ENCODE data around the gene ZNF618.

Gene ZNF618

GRCh38 chr9:114049441-114050225 is 173.5 kb downstream of the ZNF618 start:
- no peak for DNase-seq

DNA sequence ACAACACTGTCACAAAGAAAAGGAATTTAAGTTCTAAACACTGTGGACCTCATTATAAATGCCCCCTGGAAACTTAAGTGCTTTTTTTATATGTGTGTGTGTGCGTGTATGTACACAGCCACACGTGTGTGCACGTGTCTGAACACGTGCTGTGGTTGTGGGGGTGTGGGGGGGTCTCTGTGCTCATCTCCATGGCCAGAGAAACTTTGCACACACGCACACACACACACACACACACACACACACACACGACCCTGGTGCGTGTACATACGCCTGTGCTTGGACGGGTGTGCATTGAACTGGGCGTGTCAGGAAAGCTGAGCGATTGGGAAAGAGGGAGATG is 174.1 kb downstream of the ZNF618 start:
- DNase-seq, result no peak

- no peak for DNase-seq
Observed at GRCh38 chr9:114050646-114051045, 174.5 kb downstream of the ZNF618 start.

GRCh38 chr9:114051281-114051680 is 175.2 kb downstream of the ZNF618 start:
- no peak for DNase-seq

DNA sequence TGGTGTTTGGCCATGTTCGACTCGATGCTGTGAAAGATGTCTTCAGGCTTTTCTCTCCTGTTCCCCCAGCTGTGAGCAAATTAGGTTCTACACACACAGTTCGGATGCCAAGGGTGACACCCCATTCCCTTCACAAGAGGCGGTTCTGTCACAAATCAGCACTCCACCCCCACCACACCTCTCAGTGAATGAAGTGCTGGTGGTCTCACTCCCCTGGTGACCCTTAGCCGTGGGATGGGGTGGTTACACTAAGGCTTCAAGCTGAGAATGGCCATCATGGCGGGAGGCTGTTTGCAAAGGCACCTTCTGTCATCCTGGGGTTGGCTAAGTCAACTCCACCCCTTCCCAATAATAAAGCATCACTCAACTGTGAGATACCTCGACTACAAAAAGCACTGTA is 175.6 kb downstream of the ZNF618 start:
- no peak for DNase-seq

DNA sequence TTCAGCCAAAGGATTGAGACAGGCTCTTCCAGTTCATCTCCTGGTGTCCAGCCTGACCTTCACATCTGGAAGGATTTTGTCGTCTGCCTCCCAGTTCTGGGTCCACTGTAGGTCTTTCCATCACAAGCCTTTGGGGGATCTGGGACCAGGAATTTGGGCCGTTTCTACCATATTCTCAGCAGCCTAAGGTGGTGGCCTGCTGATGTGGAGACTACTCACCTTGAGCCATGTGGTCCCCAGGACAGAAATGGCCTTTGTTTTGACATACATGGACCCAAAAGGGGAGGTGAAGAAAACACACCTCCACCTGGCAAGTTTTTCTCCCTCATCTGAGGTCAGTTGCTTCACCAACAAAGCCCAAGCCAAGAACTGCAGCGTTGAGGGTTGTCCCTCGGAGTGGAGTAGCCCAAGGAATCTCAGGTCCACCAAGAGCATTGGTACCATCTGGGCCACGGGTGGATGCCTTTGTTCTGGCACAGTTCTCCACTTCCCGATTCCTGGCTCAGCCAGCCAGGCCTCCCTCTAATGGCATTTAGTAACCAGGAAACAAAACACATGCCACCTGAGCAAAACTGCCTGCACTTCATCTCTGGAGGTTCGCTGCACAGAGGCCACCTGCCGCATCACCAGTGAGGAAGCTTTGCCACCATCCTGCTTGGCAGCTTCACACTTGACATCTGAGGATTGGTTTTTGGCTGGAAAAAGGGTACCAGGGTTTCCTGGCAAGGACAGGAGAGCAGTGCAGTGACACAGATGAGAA is 177.3 kb downstream of the ZNF618 start:
- DNase-seq, result no peak

DNA sequence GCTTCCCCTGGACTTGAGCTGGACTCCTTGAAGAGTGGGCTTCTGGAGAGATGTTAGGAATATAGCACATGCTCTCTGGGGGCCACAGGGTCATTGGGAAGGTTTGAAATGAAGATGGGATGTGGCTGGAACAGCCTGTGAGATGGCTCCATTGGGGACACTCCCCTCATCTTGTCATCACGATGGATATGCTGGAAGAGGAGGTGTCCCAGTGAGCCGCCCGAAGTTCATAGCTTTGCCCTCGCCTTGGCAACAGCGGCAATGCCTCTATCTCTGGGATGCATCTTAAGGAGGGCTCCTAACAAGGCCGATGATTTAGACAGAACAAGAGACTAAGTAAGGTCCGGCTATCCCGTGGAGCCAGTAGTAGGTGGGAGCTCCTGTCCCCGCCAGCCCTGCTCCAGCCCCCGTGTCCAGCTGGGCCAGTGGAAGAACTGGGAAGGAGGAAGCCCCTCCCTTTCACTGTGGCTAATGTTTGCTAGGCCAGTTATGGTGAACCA is 178.1 kb downstream of the ZNF618 start:
- DNase-seq, result no peak

- no peak for DNase-seq
Observed at GRCh38 chr9:114055061-114055460, 179.0 kb downstream of the ZNF618 start.

- DNase-seq, result no peak
Observed at GRCh38 chr9:114055894-114056293, 179.8 kb downstream of the ZNF618 start.

GRCh38 chr9:114056527-114056926 is 180.4 kb downstream of the ZNF618 start:
- DNase-seq, result no peak

DNA sequence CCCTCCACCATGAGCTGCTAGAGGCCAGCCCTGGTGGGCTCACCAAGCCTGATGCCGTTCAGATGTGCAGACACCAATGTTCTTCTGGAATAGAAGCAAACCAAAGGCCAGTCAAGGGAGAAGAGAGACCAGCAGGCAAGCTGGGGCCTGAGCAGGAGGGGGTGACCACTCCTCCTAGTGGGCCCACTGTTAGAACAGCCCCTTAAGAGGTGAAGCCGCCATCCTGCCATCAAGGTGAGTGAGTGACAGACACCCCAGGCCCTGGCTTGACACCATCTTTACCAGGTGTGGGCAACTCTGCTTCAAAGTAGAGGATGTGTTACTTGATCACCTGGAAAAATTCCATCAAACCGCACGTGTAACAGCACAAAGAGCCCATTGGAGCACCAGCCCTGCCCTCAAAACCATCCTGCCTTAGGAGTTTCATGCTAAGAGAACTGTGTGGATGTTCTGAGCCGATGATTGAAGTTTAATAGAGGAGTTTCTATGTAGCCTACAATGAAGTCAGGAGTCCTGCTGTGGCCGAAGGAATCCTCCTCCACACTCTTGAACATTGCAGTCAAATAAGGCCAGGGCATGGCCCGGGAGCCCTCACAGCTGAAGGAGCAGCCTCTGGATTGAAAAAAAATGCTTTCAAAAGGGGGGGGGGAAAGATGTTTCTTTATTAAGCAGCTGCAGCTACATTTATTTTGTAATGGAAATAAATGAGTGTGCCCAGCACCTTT is 181.2 kb downstream of the ZNF618 start:
- no peak for DNase-seq

GRCh38 chr9:114058688-114059046 is 182.6 kb downstream of the ZNF618 start:
- no peak for DNase-seq

DNA sequence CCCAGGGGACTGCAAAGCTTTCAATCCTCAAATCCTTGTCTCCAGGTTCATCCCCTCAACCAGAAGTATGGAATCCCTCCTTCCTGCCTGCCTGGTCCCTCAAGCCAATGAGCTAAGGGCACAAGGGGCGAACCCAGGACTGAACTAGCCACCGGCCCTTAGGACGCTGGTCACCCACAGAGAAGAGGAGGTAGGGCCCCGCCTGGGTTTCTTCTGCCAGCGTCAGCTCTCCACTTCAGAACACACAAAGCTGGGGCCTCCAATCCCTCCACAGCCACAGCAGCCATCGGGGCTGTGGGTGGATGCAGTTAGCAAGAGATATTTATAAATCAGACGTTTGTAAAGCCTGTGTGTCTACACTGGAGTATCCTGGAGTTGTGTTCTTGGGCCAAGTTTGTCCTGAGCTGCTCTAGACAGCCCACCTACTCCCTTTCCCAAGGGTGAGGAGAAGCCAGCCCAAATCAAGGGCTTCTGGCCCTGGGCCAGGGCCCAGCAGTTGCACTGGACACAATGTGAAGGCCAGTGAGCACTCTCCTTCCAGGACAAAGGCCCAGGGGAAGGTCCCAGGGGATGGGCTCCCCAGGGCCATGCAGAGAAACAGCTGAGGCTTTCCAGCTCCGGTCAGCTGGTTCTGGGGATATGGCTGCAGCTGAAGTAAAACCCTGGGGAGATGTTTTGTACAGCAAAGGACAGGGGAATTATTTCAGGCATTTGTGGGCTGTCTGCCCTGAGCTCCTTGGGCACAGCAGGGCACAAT is 183.1 kb downstream of the ZNF618 start:
- DNase-seq, result no peak

DNA sequence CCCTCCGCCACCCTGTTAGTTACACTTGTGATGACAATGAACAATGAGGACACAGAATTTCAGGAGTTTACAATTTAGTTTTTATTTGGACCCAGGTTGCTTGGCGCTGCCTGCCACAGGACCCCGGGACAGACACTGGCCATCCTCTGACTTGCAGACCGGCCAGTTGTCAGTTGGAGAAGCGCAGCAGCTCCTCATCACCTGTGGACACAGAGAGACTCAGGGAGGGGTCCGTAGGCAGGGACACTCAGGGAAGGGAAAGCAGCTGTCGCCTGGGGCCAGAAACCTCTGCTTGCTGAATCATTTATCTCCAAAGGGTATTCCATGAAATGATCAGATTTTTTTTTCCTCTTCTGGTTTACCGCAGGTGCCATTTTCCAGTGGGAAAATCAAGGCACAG is 184.0 kb downstream of the ZNF618 start:
- DNase-seq, result no peak

- no peak for DNase-seq
Observed at GRCh38 chr9:114060711-114061110, 184.6 kb downstream of the ZNF618 start.

DNA sequence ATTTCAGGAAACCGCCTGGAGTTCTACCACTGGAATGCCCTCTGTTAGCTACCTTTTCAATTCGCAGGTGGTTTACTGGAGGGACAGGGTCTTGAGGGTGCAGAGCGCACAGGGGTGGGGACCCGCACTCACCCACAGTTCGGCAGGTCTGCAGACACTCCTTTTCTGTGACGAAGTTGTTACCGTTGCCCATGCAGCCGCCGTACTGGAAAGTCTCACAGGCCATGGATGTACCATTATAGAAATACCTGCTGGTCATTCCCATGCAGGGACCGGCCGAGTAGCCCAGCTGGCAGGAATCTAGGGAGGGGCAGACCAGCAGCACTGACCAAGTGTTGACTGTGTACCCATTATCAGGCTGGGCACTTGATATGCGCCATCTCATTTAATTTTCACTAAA is 185.2 kb downstream of the ZNF618 start:
- no peak for DNase-seq

GRCh38 chr9:114061830-114062474 is 185.8 kb downstream of the ZNF618 start:
- no peak for DNase-seq

DNA sequence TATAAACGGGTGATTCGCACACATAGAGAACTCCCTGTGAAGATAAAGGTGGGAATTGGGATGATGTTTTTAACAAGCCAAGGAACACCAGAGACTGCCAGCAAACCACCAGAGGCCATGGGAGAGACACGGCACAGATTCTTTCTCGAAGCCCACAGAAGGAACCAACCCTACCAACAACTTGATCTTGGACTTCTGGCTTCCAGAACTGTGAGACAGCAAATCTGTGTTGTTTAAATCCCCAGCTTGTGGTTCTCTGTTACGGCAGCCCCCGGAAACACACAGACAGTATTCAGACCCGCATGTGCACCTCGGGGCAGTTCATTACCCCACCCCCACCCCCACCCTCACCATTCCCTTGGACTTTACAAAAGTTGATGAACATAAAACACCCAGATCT is 189.2 kb downstream of the ZNF618 start:
- no peak for DNase-seq

GRCh38 chr9:114069476-114070187 is 193.5 kb downstream of the ZNF618 start:
- DNase-seq, result no peak

GRCh38 chr9:114070188-114071103 is 194.3 kb downstream of the ZNF618 start:
- DNase-seq, result no peak

Measured in midbrain (tissue), 1 donor.